SK-N-SH (cell line): Measurements from ENCODE around the gene CCAR1.

Source experiments
- CTCF ChIP-seq: fragments of 200-600 bp; sonication (generic); IDR thresholded peaks from 2 replicates; pipeline ENCODE4 v1.6.1; 2017; ENCODE audit warnings: antibody characterized with exemption, mild to moderate bottlenecking, moderate library complexity
- EP300 ChIP-seq, 2 experiments: IDR thresholded peaks; 2 replicates each; pipeline versions ENCODE4 v1.4.0 to v1.6.1; 2012; ENCODE audit warnings: borderline replicate concordance in 1 of 2, low read depth in 1 of 2, low read length in 1 of 2
- SIN3A ChIP-seq: IDR thresholded peaks from 2 replicates; pipeline ENCODE4 v1.6.1; 2012; ENCODE audit warnings: low read depth, mild to moderate bottlenecking, low read length, moderate library complexity, borderline replicate concordance
- TCF12 ChIP-seq: IDR thresholded peaks from 2 replicates; pipeline ENCODE4 v1.4.0; 2012

- TF ChIP-seq CTCF = no peak
- TF ChIP-seq SIN3A = no peak
- no peak for TF ChIP-seq TCF12
- no peak for TF ChIP-seq EP300 (IDR thresholded peaks at IDR 0.05; ENCODE audit: borderline replicate concordance in 1 of 2, low read depth in 1 of 2, low read length in 1 of 2)
These were observed 36.6 kb upstream of the CCAR1 start for GRCh38 chr10:68684413-68684812.
